Activated T-helper 17 cell treated with anti-CD3 and anti-CD28 coated beads, Interleukin-2, amount 50 U/mL, for 72 hours (primary cell): ENCODE data around the gene DTX3L. TPM values are rescaled to one million over a fixed set of nuclear protein-coding genes. Genes with fewer than 3 reads are reported as not detected.

Experiments
- ATAC-seq: fragments of 150-1000 bp; cut with Tn5 transposase; replicated peaks from 2 replicates; pipeline ENCODE4 v1.10.0; 2021; ENCODE audit warnings: mild to moderate bottlenecking, moderate library complexity
- H3K27ac Mint-ChIP-seq: one replicate; pipeline ENCODE4 v1.8.0; 2022; ENCODE audit warnings: mixed read lengths
- H3K27me3 Mint-ChIP-seq: one replicate; pipeline ENCODE4 v1.8.0; 2022; ENCODE audit warnings: mixed read lengths
- H3K36me3 Mint-ChIP-seq: one replicate; pipeline ENCODE4 v1.8.0; 2022; ENCODE audit warnings: low read depth, mild to moderate bottlenecking, mixed read lengths
- H3K4me1 Mint-ChIP-seq: one replicate; pipeline ENCODE4 v1.8.0; 2022; ENCODE audit warnings: mixed read lengths
- H3K4me3 Mint-ChIP-seq: one replicate; pipeline ENCODE4 v1.8.0; 2022; ENCODE audit warnings: mild to moderate bottlenecking, mixed read lengths
- H3K9me3 Mint-ChIP-seq: one replicate; pipeline ENCODE4 v1.8.0; 2022; ENCODE audit warnings: mixed read lengths
- total RNA-seq, 2 donors: library from RNA; stranded (reverse); gene quantifications; one replicate each; pipeline ENCODE4 v1.2.3, GENCODE V29; 2022

DTX3L gene
- total RNA-seq, 2 donors from 2014 or later = 26.0 to 44.0 TPM

- H3K36me3 Mint-ChIP-seq = peaks cover 7% of the 10 kb centered on the region
These were observed 38.9 kb downstream of the DTX3L start for GRCh38 chr3:122603056-122603455.

GRCh38 chr3:122606330-122606729, 42.2 kb downstream of the DTX3L start:
- H3K36me3 Mint-ChIP-seq = peaks cover 19% of the 10 kb centered on the region
- no peaks in the 10 kb centered on the region for H3K9me3 Mint-ChIP-seq
- no peak overlapping the region for H3K4me3 Mint-ChIP-seq
- peaks cover 24% of the 10 kb centered on the region for H3K4me1 Mint-ChIP-seq
- H3K27ac Mint-ChIP-seq = no peak overlapping the region
- ATAC-seq = no peak
- no peaks in the 10 kb centered on the region for H3K27me3 Mint-ChIP-seq

More at GRCh38 chr3:122603056-122603455, 38.9 kb downstream of the DTX3L start:
- no peak overlapping the region for H3K4me3 Mint-ChIP-seq
- H3K9me3 Mint-ChIP-seq = no peaks in the 10 kb centered on the region
- H3K27ac Mint-ChIP-seq = no peak overlapping the region
- peaks cover 9% of the 10 kb centered on the region for H3K4me1 Mint-ChIP-seq
- H3K27me3 Mint-ChIP-seq = no peaks in the 10 kb centered on the region
- no peak for ATAC-seq

- Mint-ChIP-seq H3K36me3 (peaks cover 40% of the 10 kb centered on the region), H3K27me3 (no peaks in the 10 kb centered on the region), H3K9me3 (no peaks in the 10 kb centered on the region), H3K4me3 (peak overlapping the region; percentile 46), H3K27ac (peak overlapping the region; percentile 77), H3K4me1 (peaks cover 28% of the 10 kb centered on the region)
- no peak for ATAC-seq
These were observed 44.8 kb downstream of the DTX3L start for GRCh38 chr3:122608916-122609315.

DNA sequence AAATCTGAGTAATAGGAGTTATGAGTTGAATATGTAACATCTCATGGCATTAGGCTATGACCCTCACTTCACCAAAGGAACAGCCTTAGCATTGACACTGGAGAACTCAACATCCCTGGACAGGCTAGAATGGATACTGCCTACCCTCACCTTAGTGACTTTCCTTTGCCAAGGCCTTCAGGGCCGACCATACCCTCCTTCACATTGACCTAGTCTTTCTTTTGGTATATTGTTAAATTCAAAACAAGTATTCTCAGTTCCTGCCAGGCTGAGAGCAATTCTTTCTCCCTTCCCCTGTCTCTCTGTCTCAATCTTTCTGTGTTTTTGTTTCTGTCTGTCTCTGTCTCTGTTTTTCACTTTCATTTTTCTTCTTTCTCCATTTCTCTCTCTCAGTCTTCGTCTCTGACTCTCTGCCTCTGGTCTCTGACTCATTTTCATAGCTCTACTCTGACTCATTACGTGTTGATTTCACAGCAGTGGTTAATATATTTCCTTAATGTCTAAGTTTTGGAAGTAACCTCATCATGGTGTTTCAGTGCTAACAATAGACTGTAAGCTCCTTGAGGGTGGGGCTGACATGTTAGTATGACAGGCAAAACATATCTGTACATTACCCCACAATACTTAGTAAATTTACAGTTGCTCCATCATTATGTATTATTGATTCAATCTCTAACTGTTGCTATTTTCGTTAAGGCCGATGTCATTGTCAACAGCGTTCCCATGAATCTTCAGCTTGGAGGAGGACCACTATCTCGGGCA, 45.8 kb downstream of the DTX3L start:
- ATAC-seq = peak; percentile 91
- Mint-ChIP-seq H3K27ac (peak overlapping the region; percentile 77), H3K36me3 (peaks cover 45% of the 10 kb centered on the region), H3K27me3 (no peaks in the 10 kb centered on the region), H3K4me3 (peak overlapping the region; percentile 46), H3K9me3 (no peaks in the 10 kb centered on the region), H3K4me1 (peaks cover 28% of the 10 kb centered on the region)

GRCh38 chr3:122612696-122613095, 48.6 kb downstream of the DTX3L start:
- no peaks in the 10 kb centered on the region for H3K27me3 Mint-ChIP-seq
- H3K9me3 Mint-ChIP-seq = no peaks in the 10 kb centered on the region
- no peak overlapping the region for H3K27ac Mint-ChIP-seq
- H3K4me3 Mint-ChIP-seq = no peak overlapping the region
- peaks cover 68% of the 10 kb centered on the region for H3K36me3 Mint-ChIP-seq
- ATAC-seq = no peak
- H3K4me1 Mint-ChIP-seq = peaks cover 25% of the 10 kb centered on the region

- H3K27me3 Mint-ChIP-seq = no peaks in the 10 kb centered on the region
- H3K4me1 Mint-ChIP-seq = peaks cover 10% of the 10 kb centered on the region
- H3K9me3 Mint-ChIP-seq = no peaks in the 10 kb centered on the region
- ATAC-seq = no peak
- no peak overlapping the region for H3K27ac Mint-ChIP-seq
- H3K4me3 Mint-ChIP-seq = no peak overlapping the region
- H3K36me3 Mint-ChIP-seq = peaks cover 85% of the 10 kb centered on the region
These were observed 51.2 kb downstream of the DTX3L start for GRCh38 chr3:122615303-122615702.

GRCh38 chr3:122618614-122619013, 54.5 kb downstream of the DTX3L start:
- H3K4me3 Mint-ChIP-seq = no peak overlapping the region
- H3K27me3 Mint-ChIP-seq = no peaks in the 10 kb centered on the region
- H3K4me1 Mint-ChIP-seq = no peaks in the 10 kb centered on the region
- ATAC-seq = no peak
- peak overlapping the region; percentile 22 for H3K27ac Mint-ChIP-seq
- H3K36me3 Mint-ChIP-seq = peaks cover 84% of the 10 kb centered on the region
- H3K9me3 Mint-ChIP-seq = no peaks in the 10 kb centered on the region

GRCh38 chr3:122619040-122619439, 54.9 kb downstream of the DTX3L start:
- Mint-ChIP-seq H3K4me3 (no peak overlapping the region), H3K27me3 (no peaks in the 10 kb centered on the region), H3K27ac (no peak overlapping the region), H3K36me3 (peaks cover 88% of the 10 kb centered on the region), H3K9me3 (no peaks in the 10 kb centered on the region), H3K4me1 (no peaks in the 10 kb centered on the region)
- ATAC-seq = no peak

DNA sequence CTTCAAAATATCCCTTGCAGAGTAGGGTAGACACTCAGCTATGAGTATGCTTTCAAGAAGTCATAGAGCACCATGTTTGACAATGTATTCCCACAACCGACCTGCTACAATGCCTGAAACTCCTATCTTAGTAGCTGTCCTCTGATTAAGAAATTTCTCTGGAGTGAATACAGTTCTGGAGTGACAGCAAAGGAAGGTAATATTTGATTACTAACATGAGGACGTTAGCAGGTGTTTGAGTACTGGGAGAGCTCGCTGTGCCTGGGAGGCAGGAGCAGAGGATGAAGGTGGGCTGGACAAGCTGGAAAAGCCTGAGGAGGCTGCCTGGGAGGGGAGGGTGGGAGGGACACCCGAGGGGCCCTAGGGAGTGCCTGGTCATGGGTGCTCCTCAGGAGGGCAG, 56.3 kb downstream of the DTX3L start:
- Mint-ChIP-seq H3K36me3 (peaks cover 79% of the 10 kb centered on the region), H3K27me3 (no peaks in the 10 kb centered on the region), H3K4me3 (no peak overlapping the region), H3K4me1 (no peaks in the 10 kb centered on the region), H3K9me3 (no peaks in the 10 kb centered on the region), H3K27ac (no peak overlapping the region)
- ATAC-seq = no peak

DNA sequence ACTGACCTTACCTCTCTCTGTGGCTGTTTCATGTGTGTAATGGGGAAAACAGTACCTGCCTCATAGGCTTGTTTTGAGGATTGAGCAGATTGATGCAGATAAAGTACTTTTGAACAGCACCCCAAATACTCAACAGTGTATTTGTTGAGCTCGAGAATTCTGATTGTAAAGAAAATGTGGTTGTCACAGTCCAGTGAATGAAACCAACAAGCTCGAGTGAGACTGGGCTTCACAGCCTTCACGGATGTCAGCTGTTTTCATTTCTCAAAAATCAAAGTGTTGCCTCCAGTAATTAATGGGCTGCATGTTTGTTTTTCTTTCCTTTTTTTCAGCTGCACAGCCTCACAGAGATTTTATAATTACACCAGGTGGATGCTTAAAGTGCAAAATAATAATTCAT, 57.0 kb downstream of the DTX3L start:
- no peak for ATAC-seq
- Mint-ChIP-seq H3K9me3 (no peaks in the 10 kb centered on the region), H3K4me3 (no peak overlapping the region), H3K4me1 (no peaks in the 10 kb centered on the region), H3K36me3 (peaks cover 77% of the 10 kb centered on the region), H3K27me3 (no peaks in the 10 kb centered on the region), H3K27ac (no peak overlapping the region)

DNA sequence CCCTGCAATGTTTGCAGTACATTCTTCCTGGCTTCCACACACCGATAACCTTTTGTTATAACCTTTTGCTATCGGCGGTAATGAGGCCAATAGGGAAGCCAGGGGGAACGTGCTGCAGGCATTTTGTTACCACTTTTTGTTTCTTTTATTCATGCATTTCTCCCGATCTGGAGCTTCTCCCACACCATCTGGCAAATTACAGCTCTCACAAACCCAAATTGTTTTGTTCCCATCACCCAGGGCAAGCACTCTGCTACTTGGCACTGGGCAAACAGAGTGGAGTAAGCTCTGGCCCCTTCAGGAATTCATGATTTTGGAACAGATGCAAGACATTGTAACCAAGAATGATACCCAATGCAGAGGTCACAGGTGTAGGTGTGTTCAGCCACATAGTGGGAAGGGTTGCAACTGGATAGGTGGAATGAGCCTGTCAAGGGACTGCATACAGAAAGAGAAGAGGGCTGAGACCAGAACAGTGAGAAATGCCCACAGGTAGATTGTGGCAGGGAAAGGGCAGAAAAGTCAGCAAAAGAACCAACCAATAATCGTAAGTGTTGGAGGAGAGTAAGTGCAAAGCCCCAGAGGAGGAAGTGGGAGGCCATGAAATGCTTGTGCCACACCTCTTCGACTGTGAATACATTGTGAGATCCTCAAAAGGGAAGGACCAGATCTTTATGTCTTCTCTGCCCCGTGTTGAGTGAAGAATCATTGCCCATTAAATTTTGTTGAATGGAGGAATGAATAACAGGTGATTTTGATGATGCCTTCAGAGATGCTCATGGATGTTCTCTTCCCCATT, 59.1 kb downstream of the DTX3L start:
- H3K27ac Mint-ChIP-seq = no peak overlapping the region

More for the DNA sequence above, 59.1 kb downstream of the DTX3L start:
- ATAC-seq = no peak
- no peaks in the 10 kb centered on the region for H3K4me1 Mint-ChIP-seq
- H3K36me3 Mint-ChIP-seq = peaks cover 70% of the 10 kb centered on the region
- H3K27me3 Mint-ChIP-seq = no peaks in the 10 kb centered on the region
- no peaks in the 10 kb centered on the region for H3K9me3 Mint-ChIP-seq
- no peak overlapping the region for H3K4me3 Mint-ChIP-seq

Other genes with a start within 250 kb of the DTX3L start
- gene CSTA, start 239.1 kb upstream of the DTX3L start, total RNA-seq = not detected
- 10 to 100 TPM; 59.7 to 97.8 TPM for gene MIX23, start 181.1 kb upstream of the DTX3L start, total RNA-seq
- gene FAM162A, start 180.2 kb upstream of the DTX3L start, total RNA-seq = 100 to 1,000 TPM; 113 to 179 TPM
- 1 to 10 TPM; 2.3 to 4.0 TPM for gene WDR5B, start 148.3 kb upstream of the DTX3L start, total RNA-seq
- gene KPNA1, start 49.4 kb upstream of the DTX3L start, total RNA-seq = 10 to 100 TPM; 29.2 to 47.9 TPM
- gene PARP9, start within 50 bp of the DTX3L start, total RNA-seq = 10 to 100 TPM; 25.2 to 35.1 TPM
- 10 to 100 TPM; 15.0 to 17.6 TPM for gene PARP15, start 13.3 kb downstream of the DTX3L start, total RNA-seq
- gene PARP14, start 116.5 kb downstream of the DTX3L start, total RNA-seq = 10 to 100 TPM; 51.5 to 55.9 TPM
- 1 to 10 TPM; 5.1 to 6.7 TPM for gene HSPBAP1, start 229.5 kb downstream of the DTX3L start, total RNA-seq
- gene SLC49A4, start 230.7 kb downstream of the DTX3L start, total RNA-seq = 1 to 10 TPM; 1.9 to 2.6 TPM